GM23338 (cell line): Measurements from ENCODE around the gene NUDT11. TPM values are rescaled to one million over a fixed set of nuclear protein-coding genes. Genes with fewer than 3 reads are reported as not detected.

Source experiments
- ATAC-seq: fragments of 200-7000 bp; cut with Tn5 transposase; 3 replicates; pipeline ENCODE4 v1.9.1; 2020
- DNase-seq: peaks from one replicate; pipeline ENCODE4 v3.0.0-alpha.2; 2015; ENCODE audit warnings: low spot score
- H2AFZ ChIP-seq: fragments of 200-600 bp; sonication (generic); 2 replicates; pipeline ENCODE4 v1.8.0; 2016; ENCODE audit warnings: antibody characterized with exemption, mild to moderate bottlenecking, moderate library complexity
- H3F3A ChIP-seq: fragments of 200-600 bp; sonication (generic); replicated peaks from 2 replicates; pipeline ENCODE4 v1.8.0; 2017; ENCODE audit warnings: antibody characterized with exemption, mixed run types, low read depth
- H3K27ac ChIP-seq: fragments of 200-600 bp; sonication (generic); 2 replicates; pipeline ENCODE4 v1.6.1; 2016; ENCODE audit warnings: low read depth
- H3K27me3 ChIP-seq: fragments of 200-600 bp; sonication (generic); 2 replicates; pipeline ENCODE4 v1.8.0; 2016; ENCODE audit warnings: mild to moderate bottlenecking, mixed run types, moderate library complexity; ENCODE audit not compliant: insufficient read depth
- H3K36me3 ChIP-seq: fragments of 200-600 bp; sonication (generic); 2 replicates; pipeline ENCODE4 v1.8.0; 2016; ENCODE audit warnings: mild to moderate bottlenecking; ENCODE audit not compliant: insufficient read depth
- H3K4me1 ChIP-seq: fragments of 200-600 bp; sonication (generic); 2 replicates; pipeline ENCODE4 v1.8.0; 2016; ENCODE audit warnings: mild to moderate bottlenecking, moderate library complexity; ENCODE audit not compliant: insufficient read depth
- H3K4me2 ChIP-seq: fragments of 200-600 bp; sonication (generic); 2 replicates; pipeline ENCODE4 v1.7.1; 2017; ENCODE audit warnings: mixed run types
- H3K4me3 ChIP-seq: fragments of 200-600 bp; sonication (generic); 2 replicates; pipeline ENCODE4 v1.6.1; 2016; ENCODE audit warnings: mixed run types
- H3K79me2 ChIP-seq: fragments of 200-600 bp; sonication (generic); replicated peaks from 2 replicates; pipeline ENCODE4 v1.8.0; 2017; ENCODE audit warnings: mild to moderate bottlenecking; ENCODE audit not compliant: insufficient read depth
- H3K9me2 ChIP-seq: fragments of 200-600 bp; sonication (generic); 2 replicates; pipeline ENCODE4 v1.8.0; 2017; ENCODE audit not compliant: insufficient read depth
- H4K20me1 ChIP-seq: fragments of 200-600 bp; sonication (generic); replicated peaks from 2 replicates; pipeline ENCODE4 v1.8.0; 2017; ENCODE audit warnings: mild to moderate bottlenecking; ENCODE audit not compliant: insufficient read depth
- H3K27ac Mint-ChIP-seq: 2 replicates; pipeline ENCODE4 v1.8.0; 2020; ENCODE audit warnings: inconsistent platforms, mild to moderate bottlenecking, moderate library complexity, mixed read lengths
- H3K27me3 Mint-ChIP-seq: 3 replicates; pipeline ENCODE4 v1.8.0; 2022; ENCODE audit warnings: low read depth, mild to moderate bottlenecking, moderate library complexity, mixed read lengths, inconsistent platforms; ENCODE audit not compliant: insufficient read depth, poor library complexity
- H3K36me3 Mint-ChIP-seq: 3 replicates; pipeline ENCODE4 v1.8.0; 2021; ENCODE audit warnings: low read depth, mild to moderate bottlenecking, inconsistent platforms, moderate library complexity, mixed read lengths
- H3K4me1 Mint-ChIP-seq: 3 replicates; pipeline ENCODE4 v1.8.0; 2020; ENCODE audit warnings: mild to moderate bottlenecking, inconsistent platforms, mixed read lengths
- H3K4me3 Mint-ChIP-seq: 3 replicates; pipeline ENCODE4 v1.8.0; 2021; ENCODE audit warnings: moderate library complexity, mild to moderate bottlenecking, inconsistent platforms, mixed read lengths
- H3K9me3 Mint-ChIP-seq: 3 replicates; pipeline ENCODE4 v1.8.0; 2020; ENCODE audit warnings: moderate library complexity, mild to moderate bottlenecking, inconsistent platforms, mixed read lengths
- CTCF ChIP-seq, 2 experiments: fragments of 200-600 bp in 1 of 2; sonication (generic) in 1 of 2; conservative IDR thresholded peaks; 2 replicates each; pipeline versions ENCODE4 v1.5.1 to v1.6.1; 2016 to 2017; ENCODE audit warnings: antibody characterized with exemption in 2 of 2, low read depth in 2 of 2, mild to moderate bottlenecking in 2 of 2, moderate library complexity in 1 of 2
- ETS1 ChIP-seq: IDR thresholded peaks from 2 replicates; pipeline ENCODE4 v1.6.1; 2016; ENCODE audit warnings: antibody characterized with exemption
- EZH2phosphoT487 ChIP-seq: fragments of 200-600 bp; sonication (generic); IDR thresholded peaks from one replicate; pipeline ENCODE4 v1.8.1; 2018; ENCODE audit warnings: antibody characterized with exemption; ENCODE audit not compliant: unreplicated experiment
- NANOG ChIP-seq: IDR thresholded peaks from 2 replicates; pipeline ENCODE4 v1.6.1; 2016; ENCODE audit warnings: antibody characterized with exemption, borderline replicate concordance
- REST ChIP-seq: IDR thresholded peaks from one replicate; pipeline ENCODE4 v1.6.1; 2018; ENCODE audit warnings: antibody characterized with exemption; ENCODE audit not compliant: unreplicated experiment
- ZNF331 ChIP-seq: fragments of 250-450 bp; sonication (Bioruptor Pico); IDR thresholded peaks from 2 replicates; pipeline ENCODE4 v1.5.0; 2020; ENCODE audit warnings: low read depth, mild to moderate bottlenecking, moderate library complexity
- polyA plus RNA-seq: library from polyadenylated mRNA; unstranded; fragments of >200 nt; fragmentation: Nextera tagmentation; extraction: Ambion mirVana; gene quantifications from 2 replicates; pipeline ENCODE4 v1.2.1, GENCODE V29; 2016
- total RNA-seq: library from RNA; depleted of rRNA; stranded (reverse); fragments of >200 nt; shearing (Covaris generic); gene quantifications from 2 replicates; pipeline ENCODE4 v1.2.3, GENCODE V29; 2014; rRNA removed

The NUDT11 gene
- total and polyA plus RNA-seq, 2 experiments from 2014 or later = 27.5 to 39.2 TPM

- TF ChIP-seq ZNF331 (no peak), EZH2phosphoT487 (no peak), REST (no peak)
Measured at GRCh38 chrX:51456246-51456645, 40.1 kb downstream of the NUDT11 start (continued).

GRCh38 chrX:51440365-51440764, 56.0 kb downstream of the NUDT11 start:
- Mint-ChIP-seq H3K4me3 (peak overlapping the region; percentile 64), H3K27ac (peak overlapping the region; percentile 71; the same call in 1 of the 2 replicates), H3K36me3 (no peaks in the 10 kb centered on the region), H3K9me3 (no peaks in the 10 kb centered on the region), H3K4me1 (peaks cover 21% of the 10 kb centered on the region), H3K27me3 (peaks cover 3% of the 10 kb centered on the region)
- TF ChIP-seq NANOG (no peak), CTCF (conservative IDR thresholded peaks at IDR 0.05; ENCODE audit: low read depth in 2 of 2) (no peak), ETS1 (no peak)
- Histone ChIP-seq H3K4me2 (0 out of 2 replicates have a peak overlapping the region, but pooled peaks have one; percentile 27), H4K20me1 (no peaks in the 10 kb centered on the region), H3K4me3 (no peak overlapping the region), H3F3A (no peaks in the 10 kb centered on the region), H3K27ac (no peak overlapping the region), H3K9me2 (no peaks in the 10 kb centered on the region), H3K36me3 (no peaks in the 10 kb centered on the region), H2AFZ (no peak overlapping the region), H3K79me2 (no peaks in the 10 kb centered on the region), H3K4me1 (0 out of 2 replicates have a peak, but pooled peaks cover 8% of the 10 kb centered on the region), H3K27me3 (no peaks in the 10 kb centered on the region)
- ATAC-seq (peak; percentile 34; the same call in 1 of the 3 replicates), DNase-seq (peak; percentile 22)

Other genes with a start within 250 kb of the NUDT11 start
- gene NUDT10, start 163.8 kb downstream of the NUDT11 start, total RNA-seq = 35.5 and 37.3 TPM in 2 replicates
- 20.9 and 21.8 TPM in 2 replicates for gene NUDT10, start 163.8 kb downstream of the NUDT11 start, polyA plus RNA-seq
- gene CENPVL3, start 122.3 kb upstream of the NUDT11 start, total RNA-seq = 3.2 and 4.8 TPM in 2 replicates
- 4.4 and 5.1 TPM in 2 replicates for gene CENPVL3, start 122.3 kb upstream of the NUDT11 start, polyA plus RNA-seq
- 4.4 and 5.2 TPM in 2 replicates for gene CENPVL2, start 186.2 kb upstream of the NUDT11 start, total RNA-seq
- 2.3 and 2.9 TPM in 2 replicates for gene CENPVL2, start 186.2 kb upstream of the NUDT11 start, polyA plus RNA-seq
- 4.4 and 5.2 TPM in 2 replicates for gene CENPVL1, start 213.9 kb upstream of the NUDT11 start, total RNA-seq
- 2.3 and 2.9 TPM in 2 replicates for gene CENPVL1, start 213.9 kb upstream of the NUDT11 start, polyA plus RNA-seq
- gene GSPT2, start 246.8 kb upstream of the NUDT11 start, total RNA-seq = 19.5 and 21.6 TPM in 2 replicates
- gene GSPT2, start 246.8 kb upstream of the NUDT11 start, polyA plus RNA-seq = 23.6 and 26.2 TPM in 2 replicates